Activated naive CD8-positive, alpha-beta T cell treated with anti-CD3 and anti-CD28 coated beads for 36 hours (primary cell): ENCODE measurements around the gene TRAF3IP1. TPM values are rescaled to one million over a fixed set of nuclear protein-coding genes. Genes with fewer than 3 reads are reported as not detected.

Experiments
- DNase-seq: peaks from one replicate; pipeline ENCODE4 v3.0.0; 2021
- H3K27ac Mint-ChIP-seq: one replicate; pipeline ENCODE4 v1.8.0; 2022; ENCODE audit warnings: mild to moderate bottlenecking, moderate library complexity, mixed read lengths
- H3K27me3 Mint-ChIP-seq: one replicate; pipeline ENCODE4 v1.8.0; 2022; ENCODE audit warnings: mild to moderate bottlenecking, mixed read lengths
- H3K36me3 Mint-ChIP-seq: one replicate; pipeline ENCODE4 v1.8.0; 2021; ENCODE audit warnings: mild to moderate bottlenecking, mixed read lengths
- H3K4me1 Mint-ChIP-seq: one replicate; pipeline ENCODE4 v1.8.0; 2021; ENCODE audit warnings: mixed read lengths
- H3K4me3 Mint-ChIP-seq: one replicate; pipeline ENCODE4 v1.8.0; 2022; ENCODE audit warnings: mild to moderate bottlenecking, moderate library complexity, mixed read lengths
- H3K9me3 Mint-ChIP-seq: one replicate; pipeline ENCODE4 v1.8.0; 2022; ENCODE audit warnings: mixed read lengths
- total RNA-seq, 2 experiments: library from RNA; stranded (reverse); gene quantifications; one replicate each; pipeline ENCODE4 v1.2.3, GENCODE V29; 2021

Gene TRAF3IP1
- total RNA-seq, 2 experiments from 2014 or later, result 8.4 to 11.0 TPM

- no peak overlapping the region for H3K4me3 Mint-ChIP-seq
- no peak for DNase-seq
- H3K9me3 Mint-ChIP-seq, result no peaks in the 10 kb centered on the region
- H3K4me1 Mint-ChIP-seq, result peaks cover 12% of the 10 kb centered on the region
- no peaks in the 10 kb centered on the region for H3K27me3 Mint-ChIP-seq
- H3K36me3 Mint-ChIP-seq, result no peaks in the 10 kb centered on the region
- no peak overlapping the region for H3K27ac Mint-ChIP-seq
Measured at GRCh38 chr2:238337846-238338245, 17.5 kb downstream of the TRAF3IP1 start.

DNA sequence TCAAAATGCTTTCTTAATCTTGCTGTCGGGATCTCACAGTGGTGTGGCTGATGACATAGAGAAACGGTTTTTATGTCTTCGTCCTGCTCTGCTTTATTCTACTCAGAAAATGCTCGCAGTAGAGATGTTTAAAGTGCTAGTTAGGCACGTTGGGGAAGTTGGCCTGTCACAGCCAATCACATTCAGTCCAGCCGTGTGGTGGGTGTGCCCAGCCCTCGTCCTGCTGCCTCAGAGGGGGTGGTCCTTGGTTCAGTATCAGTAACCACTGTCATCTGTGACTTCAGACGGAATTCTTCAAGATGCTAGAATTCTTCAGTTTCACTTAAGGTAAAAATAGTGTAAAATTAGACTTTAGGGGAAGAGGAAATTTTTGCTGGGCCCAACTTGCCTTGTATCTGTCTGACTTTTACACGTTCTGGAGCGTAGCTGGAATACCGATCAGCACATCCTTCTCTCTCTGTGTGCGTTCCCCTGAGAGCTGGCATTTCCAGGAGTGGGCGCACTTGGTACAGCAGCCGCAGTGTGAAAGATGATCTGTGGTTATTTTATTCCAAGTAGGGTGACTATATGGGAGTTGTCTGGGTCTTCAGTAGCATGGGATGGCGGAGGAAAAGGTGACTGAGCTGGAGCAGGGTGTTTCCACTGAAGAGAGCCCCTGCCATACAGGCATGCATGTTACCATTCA is 18.5 kb downstream of the TRAF3IP1 start:
- DNase-seq, result no peak
- Mint-ChIP-seq H3K9me3 (no peaks in the 10 kb centered on the region), H3K27me3 (no peaks in the 10 kb centered on the region), H3K36me3 (no peaks in the 10 kb centered on the region), H3K4me1 (peaks cover 12% of the 10 kb centered on the region), H3K4me3 (no peak overlapping the region), H3K27ac (no peak overlapping the region)

DNA sequence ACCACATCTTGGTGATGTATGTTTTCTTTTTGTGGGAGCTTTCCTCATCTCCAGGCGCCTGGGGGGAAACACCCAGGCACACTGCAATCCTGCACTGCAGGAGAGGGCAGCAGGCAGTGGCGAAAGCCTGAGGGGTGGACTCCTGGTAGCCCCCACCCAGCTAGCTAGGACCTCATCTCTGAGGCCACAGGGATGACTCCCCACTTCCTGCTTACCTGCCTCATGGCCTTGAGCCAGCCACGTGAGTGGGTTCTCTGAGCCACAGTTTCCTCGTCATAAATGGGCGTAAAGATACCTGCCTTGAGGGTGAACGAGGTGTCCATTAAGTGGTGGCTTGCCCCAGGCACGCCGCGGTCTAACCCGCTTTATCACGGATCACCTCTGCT is 19.1 kb downstream of the TRAF3IP1 start:
- Mint-ChIP-seq H3K9me3 (no peaks in the 10 kb centered on the region), H3K27me3 (no peaks in the 10 kb centered on the region), H3K4me1 (peaks cover 12% of the 10 kb centered on the region), H3K27ac (no peak overlapping the region), H3K4me3 (no peak overlapping the region), H3K36me3 (no peaks in the 10 kb centered on the region)
- DNase-seq, result no peak

DNA sequence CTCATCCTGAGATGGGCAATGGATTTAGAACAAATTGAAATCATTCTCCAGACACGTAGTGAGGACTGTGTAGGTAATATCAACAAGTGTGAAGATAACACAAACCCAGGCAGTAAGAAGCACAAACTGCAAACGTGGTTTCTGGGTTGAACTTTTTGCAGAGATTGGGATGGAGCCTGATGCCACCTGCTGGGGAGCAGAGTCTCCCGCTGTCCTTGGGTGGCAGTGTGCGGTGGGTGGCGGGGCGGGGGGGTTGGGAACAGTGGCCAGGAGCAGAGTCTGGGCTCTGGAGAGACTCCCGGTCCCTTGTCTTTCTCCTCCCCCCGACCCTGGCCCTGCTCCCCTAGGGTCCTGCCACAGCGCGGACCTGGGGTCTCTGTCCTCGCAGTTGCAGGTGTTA is 19.5 kb downstream of the TRAF3IP1 start:
- Mint-ChIP-seq H3K9me3 (no peaks in the 10 kb centered on the region), H3K27me3 (no peaks in the 10 kb centered on the region), H3K4me1 (peaks cover 12% of the 10 kb centered on the region), H3K36me3 (no peaks in the 10 kb centered on the region), H3K4me3 (no peak overlapping the region), H3K27ac (no peak overlapping the region)
- DNase-seq, result no peak

GRCh38 chr2:238341536-238341935 is 21.2 kb downstream of the TRAF3IP1 start:
- no peak for DNase-seq
- Mint-ChIP-seq H3K4me3 (no peak overlapping the region), H3K27me3 (no peaks in the 10 kb centered on the region), H3K36me3 (no peaks in the 10 kb centered on the region), H3K4me1 (peaks cover 12% of the 10 kb centered on the region), H3K27ac (no peak overlapping the region), H3K9me3 (no peaks in the 10 kb centered on the region)

GRCh38 chr2:238344035-238344434 is 23.7 kb downstream of the TRAF3IP1 start:
- H3K27me3 Mint-ChIP-seq, result no peaks in the 10 kb centered on the region
- H3K4me1 Mint-ChIP-seq, result peaks cover 7% of the 10 kb centered on the region
- H3K4me3 Mint-ChIP-seq, result no peak overlapping the region
- no peak overlapping the region for H3K27ac Mint-ChIP-seq
- no peaks in the 10 kb centered on the region for H3K36me3 Mint-ChIP-seq
- H3K9me3 Mint-ChIP-seq, result no peaks in the 10 kb centered on the region
- no peak for DNase-seq

GRCh38 chr2:238344517-238344916 is 24.2 kb downstream of the TRAF3IP1 start:
- H3K9me3 Mint-ChIP-seq, result no peaks in the 10 kb centered on the region
- no peak for DNase-seq
- no peaks in the 10 kb centered on the region for H3K27me3 Mint-ChIP-seq
- no peak overlapping the region for H3K4me3 Mint-ChIP-seq
- H3K27ac Mint-ChIP-seq, result no peak overlapping the region
- peaks cover 2% of the 10 kb centered on the region for H3K4me1 Mint-ChIP-seq
- H3K36me3 Mint-ChIP-seq, result no peaks in the 10 kb centered on the region

GRCh38 chr2:238345297-238345968 is 25.1 kb downstream of the TRAF3IP1 start:
- no peak overlapping the region for H3K4me3 Mint-ChIP-seq
- no peak overlapping the region for H3K27ac Mint-ChIP-seq
- no peaks in the 10 kb centered on the region for H3K4me1 Mint-ChIP-seq
- no peaks in the 10 kb centered on the region for H3K36me3 Mint-ChIP-seq
- no peaks in the 10 kb centered on the region for H3K9me3 Mint-ChIP-seq
- no peak for DNase-seq
- no peaks in the 10 kb centered on the region for H3K27me3 Mint-ChIP-seq

DNA sequence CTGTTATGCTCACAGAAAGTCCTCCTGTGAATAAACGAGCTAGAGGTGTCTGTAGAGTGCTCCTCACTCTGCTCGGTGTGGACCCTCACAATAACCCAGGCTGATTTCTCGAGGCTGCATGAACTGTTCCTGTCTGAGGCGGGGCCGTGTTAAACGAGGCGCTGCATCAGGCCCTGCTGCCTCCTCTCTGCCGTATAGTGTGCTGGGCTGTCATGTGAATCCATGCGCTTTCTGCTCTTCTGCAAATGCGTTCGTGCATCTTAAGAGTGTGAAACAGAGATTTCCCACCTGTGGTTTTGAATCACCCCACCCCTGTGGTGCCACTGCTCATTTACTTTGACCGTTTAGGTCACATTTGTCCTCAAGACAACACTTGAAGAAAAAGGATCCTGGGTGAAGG is 26.2 kb downstream of the TRAF3IP1 start:
- H3K27ac Mint-ChIP-seq, result no peak overlapping the region
- H3K27me3 Mint-ChIP-seq, result no peaks in the 10 kb centered on the region
- no peak for DNase-seq
- no peak overlapping the region for H3K4me3 Mint-ChIP-seq
- H3K9me3 Mint-ChIP-seq, result no peaks in the 10 kb centered on the region
- H3K4me1 Mint-ChIP-seq, result no peaks in the 10 kb centered on the region
- H3K36me3 Mint-ChIP-seq, result no peaks in the 10 kb centered on the region

- no peak overlapping the region for H3K27ac Mint-ChIP-seq
- no peaks in the 10 kb centered on the region for H3K27me3 Mint-ChIP-seq
- no peaks in the 10 kb centered on the region for H3K36me3 Mint-ChIP-seq
- no peak for DNase-seq
- H3K9me3 Mint-ChIP-seq, result no peaks in the 10 kb centered on the region
- no peak overlapping the region for H3K4me3 Mint-ChIP-seq
- no peaks in the 10 kb centered on the region for H3K4me1 Mint-ChIP-seq
Measured at GRCh38 chr2:238350150-238350897, 30.0 kb downstream of the TRAF3IP1 start.

DNA sequence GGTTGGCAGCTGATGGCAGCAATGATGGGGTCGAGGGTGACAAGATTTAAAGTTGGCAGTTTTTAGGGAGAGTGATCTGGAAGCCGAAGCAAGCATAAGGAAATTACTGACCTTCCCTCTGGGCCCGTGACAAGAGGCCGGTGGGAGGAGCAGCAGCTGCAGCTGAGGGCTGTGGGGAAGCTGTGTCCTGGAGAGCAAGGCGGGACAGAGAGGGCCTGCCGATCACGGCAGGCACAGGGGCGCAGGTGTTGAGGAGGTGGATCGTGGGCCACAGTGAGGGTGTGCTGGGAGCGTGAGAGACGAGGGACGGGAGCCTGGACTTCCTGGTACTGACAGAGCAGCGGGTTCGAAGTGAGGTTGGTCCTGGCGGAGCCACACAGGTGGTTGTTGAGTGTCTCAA is 31.0 kb downstream of the TRAF3IP1 start:
- no peaks in the 10 kb centered on the region for H3K9me3 Mint-ChIP-seq
- no peaks in the 10 kb centered on the region for H3K27me3 Mint-ChIP-seq
- H3K4me3 Mint-ChIP-seq, result no peak overlapping the region
- no peaks in the 10 kb centered on the region for H3K4me1 Mint-ChIP-seq
- no peak for DNase-seq
- no peak overlapping the region for H3K27ac Mint-ChIP-seq
- no peaks in the 10 kb centered on the region for H3K36me3 Mint-ChIP-seq

- no peak for DNase-seq
- H3K4me1 Mint-ChIP-seq, result no peaks in the 10 kb centered on the region
- no peaks in the 10 kb centered on the region for H3K27me3 Mint-ChIP-seq
- H3K36me3 Mint-ChIP-seq, result no peaks in the 10 kb centered on the region
- H3K27ac Mint-ChIP-seq, result no peak overlapping the region
- no peaks in the 10 kb centered on the region for H3K9me3 Mint-ChIP-seq
- H3K4me3 Mint-ChIP-seq, result no peak overlapping the region
Measured at GRCh38 chr2:238352361-238352760, 32.0 kb downstream of the TRAF3IP1 start.

DNA sequence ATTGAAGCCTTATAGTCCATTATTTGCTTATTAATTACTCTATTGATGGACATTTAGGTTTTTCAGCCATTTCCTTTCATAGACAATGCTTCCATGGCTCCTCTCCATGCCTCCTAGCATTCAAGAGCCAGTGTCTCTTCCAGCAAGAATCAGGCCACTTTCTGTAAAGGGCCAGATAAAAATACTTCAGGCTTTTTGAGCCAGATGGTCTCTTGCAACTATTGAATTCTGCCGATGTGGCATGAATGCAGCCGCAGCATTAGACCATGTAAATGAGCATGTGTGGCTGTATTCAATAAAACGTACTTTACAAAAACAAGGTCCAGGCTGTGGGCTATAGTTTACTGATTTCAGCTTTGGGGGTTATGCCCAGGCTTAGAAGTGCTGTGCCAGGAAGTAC is 38.5 kb downstream of the TRAF3IP1 start:
- no peaks in the 10 kb centered on the region for H3K27me3 Mint-ChIP-seq
- no peak overlapping the region for H3K4me3 Mint-ChIP-seq
- H3K36me3 Mint-ChIP-seq, result peaks cover 8% of the 10 kb centered on the region
- no peak for DNase-seq
- H3K27ac Mint-ChIP-seq, result no peak overlapping the region
- no peaks in the 10 kb centered on the region for H3K9me3 Mint-ChIP-seq
- H3K4me1 Mint-ChIP-seq, result peaks cover 8% of the 10 kb centered on the region

DNA sequence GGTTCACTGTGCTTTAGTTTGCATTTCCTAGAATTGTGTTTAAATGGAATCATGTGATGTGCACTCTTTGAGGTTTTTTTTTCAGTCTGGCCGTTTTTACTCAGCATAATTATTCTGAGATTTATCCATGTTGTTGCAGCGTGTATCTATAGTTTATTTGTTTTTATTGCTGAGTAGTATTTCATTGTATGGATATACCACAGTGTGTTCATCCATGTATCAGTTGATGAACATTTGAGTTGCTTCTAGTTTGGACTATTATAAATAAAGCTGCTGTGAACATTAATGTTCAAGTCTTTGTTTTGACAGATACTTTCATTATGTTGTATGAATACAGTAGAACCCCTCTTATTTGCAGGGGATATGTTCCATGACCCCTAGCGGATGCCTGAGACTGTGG is 39.1 kb downstream of the TRAF3IP1 start:
- Mint-ChIP-seq H3K4me1 (peaks cover 8% of the 10 kb centered on the region), H3K36me3 (peaks cover 8% of the 10 kb centered on the region), H3K27ac (no peak overlapping the region), H3K27me3 (no peaks in the 10 kb centered on the region), H3K4me3 (no peak overlapping the region), H3K9me3 (no peaks in the 10 kb centered on the region)
- DNase-seq, result no peak

DNA sequence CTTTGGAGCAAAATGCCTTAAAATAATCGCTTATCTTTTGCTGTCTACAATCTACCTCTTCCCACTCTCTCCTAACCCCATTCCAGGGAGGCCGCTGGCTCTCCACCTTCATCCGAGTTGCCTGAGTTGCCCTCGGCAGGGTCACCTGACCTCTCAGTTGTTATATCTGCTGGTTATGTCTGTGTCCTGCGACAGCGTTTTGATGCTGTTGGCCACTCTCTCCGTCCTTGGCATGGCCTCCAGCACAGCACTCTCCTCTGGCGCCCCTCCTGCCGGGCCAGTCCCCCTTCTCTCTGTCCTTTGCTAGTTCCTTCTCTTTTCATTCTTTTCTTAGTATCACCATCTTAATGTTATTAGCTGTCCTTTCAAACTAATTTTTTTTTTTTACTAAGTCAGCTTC is 41.6 kb downstream of the TRAF3IP1 start:
- no peak for DNase-seq
- Mint-ChIP-seq H3K27ac (no peak overlapping the region), H3K4me3 (no peak overlapping the region), H3K4me1 (peaks cover 8% of the 10 kb centered on the region), H3K27me3 (no peaks in the 10 kb centered on the region), H3K9me3 (no peaks in the 10 kb centered on the region), H3K36me3 (peaks cover 8% of the 10 kb centered on the region)
